Measurements from ENCODE around the gene LBX1.
"Not testable (repeated sequence)": the region's sequence is repeated elsewhere in the genome, so short reads cannot be mapped to it uniquely, and the experiment has no call there.

Gene LBX1

DNA sequence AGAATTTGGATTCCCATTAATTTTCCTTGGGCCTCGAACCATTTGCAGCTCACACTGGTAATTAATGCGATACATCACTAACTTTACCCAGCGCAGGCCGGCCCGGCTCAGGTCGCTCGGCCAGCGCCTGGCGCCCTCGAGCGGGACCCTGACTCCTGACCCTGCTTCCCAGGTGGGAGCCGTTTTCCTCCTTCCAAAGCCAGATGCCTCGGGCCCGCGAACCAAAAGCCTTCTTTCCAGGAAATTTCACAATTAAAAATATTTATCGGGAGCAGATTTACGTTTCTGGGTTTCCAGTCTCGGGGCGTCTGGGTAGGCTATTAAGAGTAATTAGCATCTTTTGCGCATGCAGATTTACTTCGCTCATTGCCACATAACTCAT is 12.2 kb downstream of the LBX1 start:
- H3K27ac ChIP-seq (ENCODE audit: low read depth, low read length, severe bottlenecking), result no peak overlapping the region
- H3K4me1 ChIP-seq (ENCODE audit: control insufficient read depth, insufficient read depth, low read length, poor library complexity, severe bottlenecking), result peaks cover 17% of the 10 kb centered on the region
- WGBS, 2 experiments (ENCODE audit: insufficient coverage in 2 of 2), result 0 to 2% methylated on average over 12 to 13 of the region's 21 CpGs
- H3K9me3 ChIP-seq (ENCODE audit: control insufficient read depth, low read length), result no peaks in the 10 kb centered on the region
- H3K36me3 ChIP-seq (ENCODE audit: control insufficient read depth, insufficient read depth, low read length), result no peaks in the 10 kb centered on the region
- H3K4me3 ChIP-seq (ENCODE audit: extremely low read depth, insufficient read depth, low read length, poor library complexity, severe bottlenecking), result no peak overlapping the region

DNA sequence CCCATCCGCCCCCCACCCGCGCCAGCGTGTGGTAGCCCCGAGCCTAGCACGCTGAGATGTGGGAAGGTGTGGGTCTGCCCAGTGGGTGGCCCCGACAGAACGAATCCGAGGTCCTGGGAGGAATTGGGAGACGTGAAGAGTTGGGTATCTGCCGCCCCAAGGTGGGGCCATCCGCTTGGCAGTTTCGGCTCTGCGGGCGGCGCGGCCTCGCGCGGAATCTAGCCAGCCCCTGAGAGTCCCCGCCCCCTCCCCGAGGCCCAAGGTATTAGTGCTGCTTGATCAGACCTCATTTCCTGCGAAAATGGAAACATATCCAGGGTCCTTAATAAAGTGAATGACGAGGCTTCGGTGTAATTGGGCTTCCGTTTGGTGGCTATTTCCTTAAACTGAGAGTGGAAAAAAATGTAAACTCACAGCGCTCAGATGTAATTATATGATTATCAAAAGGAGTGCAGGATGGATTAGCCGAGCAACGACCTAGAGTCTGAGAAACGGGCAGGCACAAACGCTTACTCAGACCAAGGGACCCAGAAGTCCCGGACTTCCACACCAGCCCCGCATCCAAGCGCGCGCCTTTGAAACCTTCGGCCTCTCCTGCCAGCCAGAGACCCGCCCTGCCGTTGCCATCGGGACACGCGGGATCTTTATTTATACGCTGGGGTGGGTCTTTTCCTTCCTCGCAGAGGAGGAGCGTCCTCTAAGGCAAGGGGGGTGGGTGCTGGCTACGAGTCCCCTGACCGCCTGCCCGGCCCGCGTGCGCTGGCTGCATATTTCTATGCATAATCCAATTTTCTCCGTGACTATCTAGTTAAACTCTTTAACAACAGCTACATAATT is 12.8 kb downstream of the LBX1 start:
- H3K4me3 ChIP-seq (ENCODE audit: extremely low read depth, insufficient read depth, low read length, poor library complexity, severe bottlenecking), result no peak overlapping the region
- H3K27ac ChIP-seq (ENCODE audit: low read depth, low read length, severe bottlenecking), result no peak overlapping the region
- no peaks in the 10 kb centered on the region for H3K36me3 ChIP-seq (ENCODE audit: control insufficient read depth, insufficient read depth, low read length)
- H3K4me1 ChIP-seq (ENCODE audit: control insufficient read depth, insufficient read depth, low read length, poor library complexity, severe bottlenecking), result peaks cover 13% of the 10 kb centered on the region
- WGBS, 2 experiments (ENCODE audit: insufficient coverage in 2 of 2), result 2% methylated on average over 19 to 33 of the region's 52 CpGs
- no peaks in the 10 kb centered on the region for H3K9me3 ChIP-seq (ENCODE audit: control insufficient read depth, low read length)

- H3K9me3 ChIP-seq (ENCODE audit: control insufficient read depth, low read length), result no peaks in the 10 kb centered on the region
- peaks cover 13% of the 10 kb centered on the region for H3K4me1 ChIP-seq (ENCODE audit: control insufficient read depth, insufficient read depth, low read length, poor library complexity, severe bottlenecking)
- H3K27ac ChIP-seq (ENCODE audit: low read depth, low read length, severe bottlenecking), result no peak overlapping the region
- H3K4me3 ChIP-seq (ENCODE audit: extremely low read depth, insufficient read depth, low read length, poor library complexity, severe bottlenecking), result no peak overlapping the region
- no peaks in the 10 kb centered on the region for H3K36me3 ChIP-seq (ENCODE audit: control insufficient read depth, insufficient read depth, low read length)
- WGBS, 2 experiments (ENCODE audit: insufficient coverage in 2 of 2), result 6 to 9% methylated on average over 24 to 37 of the region's 40 CpGs
Measured at GRCh38 chr10:101215397-101216206, 13.7 kb downstream of the LBX1 start.

- peaks cover 13% of the 10 kb centered on the region for H3K4me1 ChIP-seq (ENCODE audit: control insufficient read depth, insufficient read depth, low read length, poor library complexity, severe bottlenecking)
- H3K36me3 ChIP-seq (ENCODE audit: control insufficient read depth, insufficient read depth, low read length), result no peaks in the 10 kb centered on the region
- no peak overlapping the region for H3K4me3 ChIP-seq (ENCODE audit: extremely low read depth, insufficient read depth, low read length, poor library complexity, severe bottlenecking)
- H3K9me3 ChIP-seq (ENCODE audit: control insufficient read depth, low read length), result no peaks in the 10 kb centered on the region
- 13 to 15% methylated on average over 38 to 39 of the region's 49 CpGs for WGBS, 2 experiments (ENCODE audit: insufficient coverage in 2 of 2)
- no peak overlapping the region for H3K27ac ChIP-seq (ENCODE audit: low read depth, low read length, severe bottlenecking)
Measured at GRCh38 chr10:101214446-101215396, 14.5 kb downstream of the LBX1 start.

GRCh38 chr10:101208543-101208942 is 20.7 kb downstream of the LBX1 start:
- Histone ChIP-seq H3K36me3 (ENCODE audit: control insufficient read depth, insufficient read depth, low read length) (no peaks in the 10 kb centered on the region), H3K27ac (ENCODE audit: low read depth, low read length, severe bottlenecking) (no peak overlapping the region), H3K4me3 (ENCODE audit: extremely low read depth, insufficient read depth, low read length, poor library complexity, severe bottlenecking) (no peak overlapping the region), H3K4me1 (ENCODE audit: control insufficient read depth, insufficient read depth, low read length, poor library complexity, severe bottlenecking) (no peaks in the 10 kb centered on the region), H3K9me3 (ENCODE audit: control insufficient read depth, low read length) (no peaks in the 10 kb centered on the region)
- 86 to 93% methylated on average over 4 to 5 of the region's 5 CpGs for WGBS, 2 experiments (ENCODE audit: insufficient coverage in 2 of 2)

DNA sequence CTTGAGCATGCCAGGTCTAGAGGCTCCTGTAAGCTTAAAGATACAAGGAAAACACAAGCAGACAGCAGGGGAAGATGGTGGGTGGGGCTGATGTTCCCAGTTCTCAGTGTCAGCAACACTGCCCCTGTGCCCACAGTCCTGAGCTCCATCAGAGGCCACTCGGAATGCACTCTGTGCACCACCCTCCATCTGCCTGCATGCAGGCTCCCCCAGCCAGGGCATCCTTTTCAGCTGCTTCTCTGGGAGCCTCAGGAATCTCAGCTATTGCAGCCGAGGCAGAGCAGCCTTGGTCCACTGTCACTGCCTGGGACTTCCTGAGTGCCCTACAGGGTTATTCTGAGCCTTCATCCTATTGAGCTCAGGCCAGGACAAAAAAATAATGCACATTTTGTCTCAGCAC is 22.2 kb downstream of the LBX1 start:
- H3K4me1 ChIP-seq (ENCODE audit: control insufficient read depth, insufficient read depth, low read length, poor library complexity, severe bottlenecking), result no peaks in the 10 kb centered on the region
- no peak overlapping the region for H3K4me3 ChIP-seq (ENCODE audit: extremely low read depth, insufficient read depth, low read length, poor library complexity, severe bottlenecking)
- 52 to 71% methylated on average over 2 of the region's 2 CpGs for WGBS, 2 experiments (ENCODE audit: insufficient coverage in 2 of 2)
- H3K9me3 ChIP-seq (ENCODE audit: control insufficient read depth, low read length), result no peaks in the 10 kb centered on the region
- H3K36me3 ChIP-seq (ENCODE audit: control insufficient read depth, insufficient read depth, low read length), result no peaks in the 10 kb centered on the region
- no peak overlapping the region for H3K27ac ChIP-seq (ENCODE audit: low read depth, low read length, severe bottlenecking)

GRCh38 chr10:101202667-101203066 is 26.6 kb downstream of the LBX1 start:
- H3K4me1 ChIP-seq (ENCODE audit: control insufficient read depth, insufficient read depth, low read length, poor library complexity, severe bottlenecking); H3K27ac ChIP-seq (ENCODE audit: low read depth, low read length, severe bottlenecking); H3K9me3 ChIP-seq (ENCODE audit: control insufficient read depth, low read length); H3K4me3 ChIP-seq (ENCODE audit: extremely low read depth, insufficient read depth, low read length, poor library complexity, severe bottlenecking); H3K36me3 ChIP-seq (ENCODE audit: control insufficient read depth, insufficient read depth, low read length): not testable (repeated sequence)
- 76 to 79% methylated on average over 2 to 3 of the region's 4 CpGs for WGBS, 2 experiments (ENCODE audit: insufficient coverage in 2 of 2)

- H3K27ac ChIP-seq (ENCODE audit: low read depth, low read length, severe bottlenecking); H3K36me3 ChIP-seq (ENCODE audit: control insufficient read depth, insufficient read depth, low read length); H3K4me3 ChIP-seq (ENCODE audit: extremely low read depth, insufficient read depth, low read length, poor library complexity, severe bottlenecking); H3K4me1 ChIP-seq (ENCODE audit: control insufficient read depth, insufficient read depth, low read length, poor library complexity, severe bottlenecking); H3K9me3 ChIP-seq (ENCODE audit: control insufficient read depth, low read length): not testable (repeated sequence)
- 82 to 86% methylated on average over 3 to 4 of the region's 8 CpGs for WGBS, 2 experiments (ENCODE audit: insufficient coverage in 2 of 2)
Measured at GRCh38 chr10:101198326-101198977, 30.8 kb downstream of the LBX1 start.

GRCh38 chr10:101195921-101196320 is 33.3 kb downstream of the LBX1 start:
- H3K9me3 ChIP-seq (ENCODE audit: control insufficient read depth, low read length), result no peaks in the 10 kb centered on the region
- no peaks in the 10 kb centered on the region for H3K4me1 ChIP-seq (ENCODE audit: control insufficient read depth, insufficient read depth, low read length, poor library complexity, severe bottlenecking)
- H3K36me3 ChIP-seq (ENCODE audit: control insufficient read depth, insufficient read depth, low read length), result no peaks in the 10 kb centered on the region
- no peak overlapping the region for H3K27ac ChIP-seq (ENCODE audit: low read depth, low read length, severe bottlenecking)
- no peak overlapping the region for H3K4me3 ChIP-seq (ENCODE audit: extremely low read depth, insufficient read depth, low read length, poor library complexity, severe bottlenecking)
- 81 to 89% methylated on average over 4 to 5 of the region's 5 CpGs for WGBS, 2 experiments (ENCODE audit: insufficient coverage in 2 of 2)

All from mesodermal cell (in vitro differentiated cells).